CD4-positive, alpha-beta T cell (primary cell): ENCODE measurements around the gene TCF12. TPM values are rescaled to one million over a fixed set of nuclear protein-coding genes. Genes with fewer than 3 reads are reported as not detected.

ENCODE experiments used
- ATAC-seq: fragments of 200-7000 bp; cut with Tn5 transposase; one replicate; pipeline ENCODE4 v1.10.0; 2022; ENCODE audit warnings: mild to moderate bottlenecking; ENCODE audit not compliant: poor library complexity
- CTCF ChIA-PET: fragments of 350-600 bp; sonication (Branson Sonifier 250); formaldehyde crosslinking; loops from one replicate; lab custom pipeline; 2021; ENCODE audit warnings: antibody characterized with exemption, inconsistent platforms; lab: Charles Lee
- POLR2A ChIA-PET: fragments of 350-600 bp; sonication (Branson Sonifier 250); formaldehyde crosslinking; loops from one replicate; lab custom pipeline; 2021; ENCODE audit warnings: antibody characterized with exemption, inconsistent platforms; lab: Charles Lee
- DNase-seq, 14 experiments: peaks; one replicate each; pipeline ENCODE4 v3.0.0-alpha.2; 2013 to 2020; ENCODE audit warnings: mixed read lengths in 2 of 14
- H3K27ac ChIP-seq, 2 donors: one replicate each; pipeline versions ENCODE4 v1.5.1 to v1.7.0; 2013; ENCODE audit warnings: low read length in 2 of 2, low read depth in 1 of 2, mild to moderate bottlenecking in 1 of 2
- H3K27me3 ChIP-seq, 2 experiments: 1 replicate in 1 of 2; 2 replicates in 1 of 2; pipeline versions ENCODE4 v1.6.1 to v1.7.0; 2013; ENCODE audit warnings: low read length in 2 of 2, control low read depth in 1 of 2, mild to moderate bottlenecking in 1 of 2, moderate library complexity in 1 of 2; ENCODE audit not compliant: insufficient read depth in 2 of 2, control insufficient read depth in 1 of 2
- H3K36me3 ChIP-seq: one replicate; pipeline ENCODE4 v1.6.1; 2013; ENCODE audit warnings: low read length, control low read depth; ENCODE audit not compliant: insufficient read depth
- H3K4me1 ChIP-seq: one replicate; pipeline ENCODE4 v1.6.1; 2013; ENCODE audit warnings: low read length, control low read depth; ENCODE audit not compliant: insufficient read depth
- H3K4me3 ChIP-seq: one replicate; pipeline ENCODE4 v1.5.1; 2013; ENCODE audit warnings: mild to moderate bottlenecking, low read length, moderate library complexity
- H3K9me3 ChIP-seq, 2 experiments: 1 replicate in 1 of 2; 2 replicates in 1 of 2; pipeline versions ENCODE4 v1.6.1 to v1.7.0; 2013; ENCODE audit warnings: low read length in 2 of 2, mild to moderate bottlenecking in 2 of 2, control low read depth in 1 of 2, moderate library complexity in 1 of 2; ENCODE audit not compliant: control insufficient read depth in 1 of 2, insufficient read depth in 1 of 2
- H3K27ac Mint-ChIP-seq: one replicate; pipeline ENCODE4 v1.8.0; 2020; ENCODE audit warnings: mixed read lengths
- H3K27me3 Mint-ChIP-seq: one replicate; pipeline ENCODE4 v1.8.0; 2021; ENCODE audit warnings: mixed read lengths
- H3K36me3 Mint-ChIP-seq: one replicate; pipeline ENCODE4 v1.8.0; 2021; ENCODE audit warnings: low read depth, mixed read lengths
- H3K4me1 Mint-ChIP-seq: one replicate; pipeline ENCODE4 v1.8.0; 2021; ENCODE audit warnings: low read depth, mixed read lengths
- H3K4me3 Mint-ChIP-seq: one replicate; pipeline ENCODE4 v1.8.0; 2020; ENCODE audit warnings: mild to moderate bottlenecking, mixed read lengths
- H3K9me3 Mint-ChIP-seq: one replicate; pipeline ENCODE4 v1.8.0; 2020; ENCODE audit warnings: mixed read lengths
- CTCF ChIP-seq: fragments of 200-600 bp; IDR thresholded peaks from one replicate; pipeline ENCODE4 v1.8.0; 2022; ENCODE audit warnings: antibody characterized with exemption, mild to moderate bottlenecking
- intact Hi-C, 2 experiments: fragments of 100-400 bp; cut with DNase I in 1 of 2; cut with micrococcal nuclease in 1 of 2; formaldehyde crosslinking; loops; one replicate each; pipeline versions ENCODE4 v1.15.1 to v1.9.0; 2023 to 2025; cut with DNase I, micrococcal nuclease
- total RNA-seq, 174 experiments: library from RNA in 2 of 174; stranded (reverse) in 2 of 174; gene quantifications; one replicate each; pipeline ENCODE4 v1.2.3 and lab custom pipeline; 2021 to 2026

Gene TCF12
- total RNA-seq, 2 experiments from 2014 or later: 54.0 TPM

GRCh38 chr15:57335719-57336118 lies 417.3 kb downstream of the TCF12 start:
- DNase-seq: no peak
- Mint-ChIP-seq H3K27ac (no peak overlapping the region), H3K9me3 (no peaks in the 10 kb centered on the region), H3K36me3 (no peaks in the 10 kb centered on the region), H3K4me3 (no peak overlapping the region), H3K4me1 (no peaks in the 10 kb centered on the region), H3K27me3 (peaks cover 9% of the 10 kb centered on the region)
- no peaks in the 10 kb centered on the region for H3K4me1 ChIP-seq
- H3K4me3 ChIP-seq: no peak overlapping the region
- H3K9me3 ChIP-seq: no peaks in the 10 kb centered on the region
- ChIA-PET POLR2A (no interaction called here), CTCF (no interaction called here)
- no peak for TF ChIP-seq CTCF
- H3K27me3 ChIP-seq: no peaks in the 10 kb centered on the region
- H3K27ac ChIP-seq: no peak overlapping the region
- ATAC-seq: no peak
- H3K36me3 ChIP-seq: no peaks in the 10 kb centered on the region
- intact Hi-C loops: no loop called here

GRCh38 chr15:57337868-57338411 lies 419.5 kb downstream of the TCF12 start:
- POLR2A ChIA-PET: no interaction called here
- Mint-ChIP-seq H3K27me3 (peaks cover 9% of the 10 kb centered on the region), H3K9me3 (no peaks in the 10 kb centered on the region)

GRCh38 chr15:57339321-57339720 lies 420.9 kb downstream of the TCF12 start:
- no peak overlapping the region for H3K27ac ChIP-seq
- Mint-ChIP-seq H3K9me3 (no peaks in the 10 kb centered on the region), H3K4me3 (no peak overlapping the region), H3K36me3 (no peaks in the 10 kb centered on the region), H3K27ac (no peak overlapping the region), H3K4me1 (no peaks in the 10 kb centered on the region), H3K27me3 (peaks cover 5% of the 10 kb centered on the region)
- CTCF ChIA-PET: interaction anchor here (0.6 kb wide), 1 partner anchor 282 kb away, joined by 3 read pairs; no protein-coding TSS in a partner anchor
- intact Hi-C loops: no loop called here
- DNase-seq (no peak), ATAC-seq (no peak)
- no peak overlapping the region for H3K4me3 ChIP-seq
- TF ChIP-seq CTCF: no peak
- no peaks in the 10 kb centered on the region for H3K36me3 ChIP-seq
- POLR2A ChIA-PET: no interaction called here
- no peaks in the 10 kb centered on the region for H3K4me1 ChIP-seq
- peaks cover 0 to 4% of the 10 kb centered on the region in 2 experiments for H3K9me3 ChIP-seq
- H3K27me3 ChIP-seq: no peaks in the 10 kb centered on the region

More at GRCh38 chr15:57337868-57338411, 419.5 kb downstream of the TCF12 start:
- Histone ChIP-seq H3K4me1 (no peaks in the 10 kb centered on the region), H3K9me3 (no peaks in the 10 kb centered on the region), H3K4me3 (no peak overlapping the region), H3K27me3 (no peaks in the 10 kb centered on the region), H3K36me3 (no peaks in the 10 kb centered on the region), H3K27ac (no peak overlapping the region)
- H3K4me1 Mint-ChIP-seq: no peaks in the 10 kb centered on the region
- intact Hi-C loops: no loop called here
- no peak for TF ChIP-seq CTCF
- H3K36me3 Mint-ChIP-seq: no peaks in the 10 kb centered on the region
- ATAC-seq (no peak), DNase-seq (no peak)
- H3K4me3 Mint-ChIP-seq: no peak overlapping the region
- CTCF ChIA-PET: no interaction called here
- H3K27ac Mint-ChIP-seq: no peak overlapping the region

Other genes with a start within 250 kb of the TCF12 start
- 10 to 100 TPM; 27.2 to 30.3 TPM for gene ZNF280D, start 185.1 kb upstream of the TCF12 start, total RNA-seq